Panc1 (cell line): Measurements from ENCODE around the gene CNPPD1. TPM values are rescaled to one million over a fixed set of nuclear protein-coding genes. Genes with fewer than 3 reads are reported as not detected.

Experiments
- ATAC-seq: fragments of 200-7000 bp; cut with Tn5 transposase; 2 replicates; pipeline ENCODE4 v1.9.1; 2020; ENCODE audit warnings: mild to moderate bottlenecking, moderate library complexity
- BruUV-seq: library from RNA; stranded (reverse); fragments of 400-500 nt; replicated peaks from 2 replicates; lab custom pipeline; 2021; lab: Mats Ljungman, UMichigan
- CTCF ChIA-PET: fragments of 300-600 bp; sonication (Branson Sonifier 250); formaldehyde crosslinking; loops from one replicate; lab custom pipeline; 2022; ENCODE audit warnings: antibody characterized with exemption; lab: Charles Lee
- POLR2A ChIA-PET: fragments of 300-600 bp; sonication (Branson Sonifier 250); formaldehyde crosslinking; loops from one replicate; lab custom pipeline; 2022; ENCODE audit warnings: antibody characterized with exemption; lab: Charles Lee
- DNase-seq: peaks from one replicate; pipeline ENCODE4 v3.0.0-alpha.2; 2010; ENCODE audit warnings: low read depth, low spot score
- H3K27ac ChIP-seq: 2 replicates; pipeline ENCODE4 v1.5.1; 2011; ENCODE audit warnings: mild to moderate bottlenecking, low read length, inconsistent platforms
- H3K27me3 ChIP-seq: fragments of 200-500 bp; sonication (Bioruptor generic); 2 replicates; pipeline ENCODE4 v1.6.0; 2014; ENCODE audit warnings: low read length, inconsistent platforms; ENCODE audit not compliant: control insufficient read depth, insufficient read depth
- H3K36me3 ChIP-seq: fragments of 200-500 bp; sonication (Bioruptor generic); 2 replicates; pipeline ENCODE4 v1.5.1; 2014; ENCODE audit warnings: inconsistent platforms, mild to moderate bottlenecking, low read length, moderate library complexity; ENCODE audit not compliant: control insufficient read depth, insufficient read depth
- H3K4me1 ChIP-seq: 2 replicates; pipeline ENCODE4 v1.5.1; 2011; ENCODE audit warnings: inconsistent platforms, mild to moderate bottlenecking, low read length, moderate library complexity; ENCODE audit not compliant: control insufficient read depth, insufficient read depth
- H3K4me3 ChIP-seq, 2 experiments: 2 replicates each; pipeline ENCODE4 v1.5.1; 2011 to 2012; ENCODE audit warnings: low read depth in 2 of 2, low read length in 2 of 2, mild to moderate bottlenecking in 2 of 2, inconsistent platforms in 1 of 2, moderate library complexity in 1 of 2
- H3K9me3 ChIP-seq: fragments of 200-500 bp; sonication (Bioruptor generic); 2 replicates; pipeline ENCODE4 v1.5.1; 2014; ENCODE audit warnings: low read depth, mild to moderate bottlenecking, inconsistent platforms, low read length, moderate library complexity; ENCODE audit not compliant: control insufficient read depth, insufficient read depth
- CTCF ChIP-seq: fragments of 450-650 bp; IDR thresholded peaks from 2 replicates; pipeline ENCODE4 v1.5.1; 2017; ENCODE audit warnings: mild to moderate bottlenecking
- POLR2AphosphoS5 ChIP-seq: IDR thresholded peaks from 2 replicates; pipeline ENCODE4 v1.6.1; 2012; ENCODE audit warnings: mild to moderate bottlenecking, low read depth, low read length, moderate library complexity
- REST ChIP-seq, 2 experiments: IDR thresholded peaks; 2 replicates each; pipeline ENCODE4 v1.6.1; 2011 to 2012; ENCODE audit warnings: low read depth in 2 of 2, control low read depth in 1 of 2, low read length in 1 of 2, mild to moderate bottlenecking in 1 of 2, moderate library complexity in 1 of 2; ENCODE audit not compliant: insufficient read depth in 1 of 2
- SIN3A ChIP-seq: IDR thresholded peaks from 2 replicates; pipeline ENCODE4 v1.6.1; 2012; ENCODE audit warnings: low read depth, mild to moderate bottlenecking, low read length, moderate library complexity, borderline replicate concordance; ENCODE audit not compliant: insufficient read depth
- TCF7L2 ChIP-seq: IDR thresholded peaks from 2 replicates; pipeline ENCODE4 v1.6.1; 2011; ENCODE audit warnings: mild to moderate bottlenecking, low read depth, low read length, inconsistent platforms
- in situ Hi-C: cut with HindIII; loops from 2 replicates; pipeline ENCODE4 v1.10.0; 2016; ENCODE audit warnings: low sequenced_read_pairs, low pct_unique_long_range_greater_than_20kb
- intact Hi-C: fragments of 100-400 bp; cut with micrococcal nuclease; formaldehyde crosslinking; loops from one replicate; pipeline ENCODE4 v1.10.0; 2022; ENCODE audit not compliant: unreplicated experiment
- total RNA-seq: library from RNA; stranded (reverse); gene quantifications from one replicate; pipeline ENCODE4 v1.2.1, GENCODE V29; 2021; ENCODE audit not compliant: unreplicated experiment

Gene CNPPD1
- total RNA-seq, 1 experiment from 2014 or later: 55.7 TPM

- CTCF ChIA-PET: no interaction called here
- BruUV-seq: no TSS peak
- no peaks in the 10 kb centered on the region for H3K9me3 ChIP-seq
- no peak for ATAC-seq
- intact Hi-C loops: no loop called here
- peaks cover 6% of the 10 kb centered on the region for H3K4me1 ChIP-seq
- no peak for TF ChIP-seq REST (IDR thresholded peaks at IDR 0.05; ENCODE audit: insufficient read depth in 1 of 2, low read depth in 2 of 2, low read length in 1 of 2)
- TF ChIP-seq SIN3A: no peak
- TF ChIP-seq TCF7L2: no peak
- no peak for TF ChIP-seq CTCF
- no peak for TF ChIP-seq POLR2AphosphoS5
- in situ Hi-C loops: no loop called here
- POLR2A ChIA-PET: no interaction called here
- DNase-seq: no peak
- no peak overlapping the region for H3K27ac ChIP-seq
- H3K4me3 ChIP-seq: no peak overlapping the region
- H3K27me3 ChIP-seq: no peaks in the 10 kb centered on the region
- H3K36me3 ChIP-seq: peaks cover 25% of the 10 kb centered on the region
These were observed 7.4 kb upstream of the CNPPD1 start for GRCh38 chr2:219184121-219184520.

GRCh38 chr2:219183151-219183772, 6.5 kb upstream of the CNPPD1 start:
- BruUV-seq: TSS peak; percentile 20
- Histone ChIP-seq H3K4me3 (no peak overlapping the region), H3K27ac (no peak overlapping the region), H3K9me3 (no peaks in the 10 kb centered on the region), H3K4me1 (peaks cover 10% of the 10 kb centered on the region), H3K27me3 (no peaks in the 10 kb centered on the region), H3K36me3 (peaks cover 25% of the 10 kb centered on the region)
- ChIA-PET POLR2A (interaction anchor here (0.6 kb wide), 1 partner anchor 243 kb away, joined by 17 read pairs; no protein-coding TSS in a partner anchor), CTCF (no interaction called here)
- intact Hi-C loops (no loop called here), in situ Hi-C loops (no loop called here)
- no peak for TF ChIP-seq CTCF
- DNase-seq: no peak
- no peak for ATAC-seq
